Astrocyte (in vitro differentiated cells and primary cell): ENCODE data around the gene KCNA2.

Source experiments
- EZH2 ChIP-seq: IDR thresholded peaks from 2 replicates; pipeline ENCODE4 v1.6.1; 2012; ENCODE audit warnings: mild to moderate bottlenecking, low read length, inconsistent platforms; ENCODE audit not compliant: insufficient read depth
- TF ChIP-seq, protein P1 (sequence below): IDR thresholded peaks from 2 replicates; pipeline ENCODE4 v1.5.1; 2011; ENCODE audit warnings: low read depth, mild to moderate bottlenecking, inconsistent platforms, low read length, moderate library complexity; ENCODE audit not compliant: insufficient read depth

DNA sequence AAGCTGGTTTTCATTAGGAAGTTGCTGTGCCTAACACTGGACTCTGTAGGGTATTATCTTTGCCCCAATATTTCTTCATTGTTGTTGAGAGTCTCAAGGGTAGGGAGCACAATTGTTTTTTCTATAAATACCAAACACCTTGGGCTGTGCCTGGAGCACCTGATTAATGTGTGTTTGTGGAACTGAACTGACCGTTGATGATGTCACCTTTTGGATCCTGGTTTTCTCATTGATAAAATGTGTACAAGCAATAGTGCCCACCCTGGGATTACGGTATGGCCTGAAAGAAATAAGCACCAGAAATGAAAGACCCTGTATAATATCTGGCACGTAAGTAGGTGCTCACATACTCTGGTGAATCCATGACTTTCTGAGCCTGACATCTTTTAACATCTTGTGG lies 39.3 kb downstream of the KCNA2 start:
- TF ChIP-seq EZH2, result no peak
- TF ChIP-seq, protein P1, sequence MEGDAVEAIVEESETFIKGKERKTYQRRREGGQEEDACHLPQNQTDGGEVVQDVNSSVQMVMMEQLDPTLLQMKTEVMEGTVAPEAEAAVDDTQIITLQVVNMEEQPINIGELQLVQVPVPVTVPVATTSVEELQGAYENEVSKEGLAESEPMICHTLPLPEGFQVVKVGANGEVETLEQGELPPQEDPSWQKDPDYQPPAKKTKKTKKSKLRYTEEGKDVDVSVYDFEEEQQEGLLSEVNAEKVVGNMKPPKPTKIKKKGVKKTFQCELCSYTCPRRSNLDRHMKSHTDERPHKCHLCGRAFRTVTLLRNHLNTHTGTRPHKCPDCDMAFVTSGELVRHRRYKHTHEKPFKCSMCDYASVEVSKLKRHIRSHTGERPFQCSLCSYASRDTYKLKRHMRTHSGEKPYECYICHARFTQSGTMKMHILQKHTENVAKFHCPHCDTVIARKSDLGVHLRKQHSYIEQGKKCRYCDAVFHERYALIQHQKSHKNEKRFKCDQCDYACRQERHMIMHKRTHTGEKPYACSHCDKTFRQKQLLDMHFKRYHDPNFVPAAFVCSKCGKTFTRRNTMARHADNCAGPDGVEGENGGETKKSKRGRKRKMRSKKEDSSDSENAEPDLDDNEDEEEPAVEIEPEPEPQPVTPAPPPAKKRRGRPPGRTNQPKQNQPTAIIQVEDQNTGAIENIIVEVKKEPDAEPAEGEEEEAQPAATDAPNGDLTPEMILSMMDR, result no peak
